ENCODE results near the gene ENTPD8.

ENTPD8 gene

GRCh38 chr9:137411260-137411644 lies 29.9 kb downstream of the ENTPD8 start:
- TF ChIP-seq CTCF (IDR thresholded peaks at IDR 0.05), result no peak

- no peak for TF ChIP-seq CTCF (IDR thresholded peaks at IDR 0.05)
Measured at GRCh38 chr9:137410891-137411249, 30.3 kb downstream of the ENTPD8 start.

DNA sequence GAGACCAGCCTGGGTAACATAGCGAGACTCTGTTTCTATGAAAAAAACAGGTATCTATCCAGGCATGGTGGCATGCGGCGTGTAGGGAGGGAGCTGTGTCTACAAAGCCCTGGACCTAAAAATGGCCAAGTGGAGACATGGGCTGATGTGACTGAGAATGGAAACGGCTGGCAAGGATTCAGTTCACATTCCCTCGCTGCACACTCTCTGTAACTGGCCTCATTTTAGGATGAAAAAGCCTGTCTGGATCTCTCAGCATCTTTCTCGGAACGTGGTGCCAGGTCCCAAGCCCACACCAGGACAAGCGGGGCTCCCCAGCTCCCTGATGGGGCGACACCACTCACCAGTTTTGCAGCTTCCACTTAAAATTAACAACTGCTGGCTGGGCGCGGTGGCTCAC lies 31.6 kb downstream of the ENTPD8 start:
- TF ChIP-seq CTCF (IDR thresholded peaks at IDR 0.05), result no peak

DNA sequence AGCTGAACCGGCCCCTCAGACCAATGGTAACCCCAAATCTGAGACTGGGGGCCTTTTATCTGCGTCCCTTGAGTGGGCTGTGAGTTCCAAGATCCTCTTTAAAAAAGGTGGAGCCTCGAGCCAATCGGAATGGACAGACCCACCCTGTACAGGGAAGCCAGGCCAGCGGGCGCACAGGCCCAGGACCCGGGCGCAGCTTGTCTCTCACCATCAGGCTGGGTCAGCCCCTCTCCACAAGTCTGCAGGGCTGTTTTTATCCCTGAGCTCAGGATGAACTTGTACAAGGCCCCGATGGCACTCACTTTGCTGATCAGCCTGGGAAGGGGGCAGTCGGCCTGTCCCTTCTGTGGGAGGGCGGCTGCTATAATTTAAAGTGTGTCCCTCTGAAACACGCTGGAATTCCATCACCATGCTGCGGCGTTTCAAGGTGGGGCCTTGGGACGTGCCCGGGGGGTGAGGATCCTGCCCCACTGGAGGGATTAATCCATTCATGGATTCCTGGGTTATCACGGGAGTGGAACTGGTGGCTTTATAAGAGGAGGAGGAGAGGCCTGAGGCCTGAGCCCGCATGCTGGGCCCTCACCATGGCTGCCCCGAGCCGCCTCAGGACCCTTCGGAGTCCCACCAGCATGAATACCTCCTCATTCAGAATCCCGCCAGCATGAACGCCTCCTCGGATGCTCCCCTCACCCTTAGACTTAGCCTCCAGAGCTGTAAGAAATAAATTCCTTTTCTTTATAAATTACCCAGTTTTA lies 32.3 kb downstream of the ENTPD8 start:
- no peak for TF ChIP-seq CTCF (IDR thresholded peaks at IDR 0.05)

DNA sequence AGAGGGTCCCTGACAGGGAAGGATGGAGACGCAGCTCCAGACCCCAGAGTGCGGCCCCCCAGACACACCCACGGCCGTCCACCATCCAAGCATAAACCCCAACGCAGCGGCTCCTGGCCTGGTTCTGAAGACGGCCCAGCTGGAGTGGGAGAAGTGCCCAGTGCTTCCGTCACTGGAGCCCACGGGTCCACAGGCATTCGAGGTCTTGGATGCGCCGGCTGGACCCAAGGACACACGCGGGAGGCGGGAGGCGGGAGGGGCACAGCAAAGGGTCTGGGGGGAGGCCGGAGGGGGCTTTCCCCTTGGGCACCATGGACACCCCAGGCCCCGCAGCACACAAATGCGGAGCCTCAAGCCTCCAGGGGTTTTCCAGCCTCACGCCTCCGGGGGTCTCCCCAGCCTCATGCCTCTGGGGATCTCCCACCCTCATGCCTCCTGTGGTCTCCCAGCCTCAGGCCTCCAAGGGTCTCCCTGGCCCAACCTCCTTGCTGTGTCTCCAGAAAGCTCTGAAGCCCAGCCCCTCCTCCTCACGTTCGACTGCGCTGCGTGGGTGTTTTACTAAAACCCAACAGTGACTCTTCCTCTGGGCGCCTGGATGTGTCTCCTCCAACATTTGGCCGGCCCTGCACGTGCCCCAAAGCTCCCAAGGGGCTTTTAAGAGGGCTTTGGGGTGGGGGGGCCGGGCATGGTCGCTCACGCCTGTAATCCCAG lies 33.4 kb downstream of the ENTPD8 start:
- no peak for TF ChIP-seq CTCF (IDR thresholded peaks at IDR 0.05)

DNA sequence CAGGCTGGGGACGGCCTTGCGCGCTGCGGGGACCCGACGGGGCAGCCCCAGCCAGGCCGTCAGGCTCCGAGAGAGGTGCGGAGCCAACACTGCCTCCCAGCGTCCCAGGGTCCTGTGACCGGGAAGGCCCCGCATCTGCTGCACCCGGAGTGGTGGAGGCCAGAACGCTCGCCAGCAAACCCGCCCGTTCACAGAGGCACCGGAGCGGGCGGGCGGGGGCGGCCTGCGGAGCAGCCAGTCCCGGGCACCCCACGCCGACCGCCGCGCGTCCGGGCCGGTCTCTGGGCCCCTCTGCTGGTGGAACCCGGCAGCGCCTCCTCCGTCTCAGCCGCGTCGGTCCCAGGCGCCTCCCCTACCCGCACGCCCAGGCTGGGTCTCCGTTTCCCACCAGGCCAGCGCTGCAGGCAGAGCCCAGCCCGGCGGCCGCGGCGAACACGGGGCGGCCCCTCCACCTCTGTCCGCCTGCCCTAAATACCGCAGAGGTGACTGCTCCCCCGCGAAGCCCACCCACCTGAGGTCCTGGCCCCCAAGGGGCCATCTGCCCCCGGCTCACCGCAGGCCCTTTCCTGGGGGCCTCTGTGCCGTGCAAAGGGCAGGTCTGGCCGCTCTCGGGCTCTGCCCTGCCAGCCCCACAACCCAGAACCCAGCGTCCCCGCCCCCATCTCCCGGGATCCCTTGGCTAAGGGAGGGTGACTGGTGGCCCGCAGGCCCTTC lies 34.1 kb downstream of the ENTPD8 start:
- peak; percentile 25; the same call in 1 of the 2 replicates for TF ChIP-seq CTCF (IDR thresholded peaks at IDR 0.05)

DNA sequence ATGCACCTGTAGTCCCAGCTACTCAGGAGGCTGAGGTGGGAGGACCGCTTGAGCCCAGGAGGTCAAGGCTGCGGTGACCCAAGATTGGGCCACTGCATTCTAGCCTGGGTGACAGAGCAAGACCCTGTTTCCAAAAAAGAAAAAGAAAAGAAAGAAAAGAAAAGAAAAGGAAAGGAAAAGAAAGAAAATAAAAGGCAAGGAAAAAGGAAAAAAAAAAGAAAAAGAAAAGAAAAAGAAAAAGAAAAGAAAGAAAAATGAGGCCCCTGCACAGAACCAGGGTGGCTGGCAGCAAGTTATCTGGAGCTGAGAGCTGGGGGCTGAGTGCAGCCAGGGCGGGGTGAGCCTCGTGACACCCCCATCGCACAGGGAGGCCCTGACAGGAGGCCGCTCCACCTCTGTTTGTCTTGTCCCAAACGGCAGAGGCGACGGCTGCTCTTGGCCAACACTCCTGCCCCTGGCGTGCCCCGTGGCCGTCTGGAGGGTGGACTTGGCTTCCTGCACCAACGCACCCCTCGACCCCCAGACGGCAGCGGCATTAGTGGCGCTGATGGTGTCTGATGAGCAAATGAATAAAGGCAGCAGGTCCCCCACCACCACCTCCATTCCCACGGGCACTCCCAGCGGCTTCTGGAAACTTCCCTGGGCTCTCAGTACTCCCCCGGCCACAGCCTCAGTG lies 34.9 kb downstream of the ENTPD8 start:
- no peak for TF ChIP-seq CTCF (IDR thresholded peaks at IDR 0.05)
